NCI-H2196 (cell line): ENCODE data around the gene ADGRF1.
"Not testable (repeated sequence)": the region's sequence is repeated elsewhere in the genome, so short reads cannot be mapped to it uniquely, and the experiment has no call there.

Experiments used
- DNase-seq: peaks from one replicate; lab custom pipeline; 2025; ENCODE audit not compliant: unreplicated experiment; lab: John Stamatoyannopoulos, UW

ADGRF1 gene

DNA sequence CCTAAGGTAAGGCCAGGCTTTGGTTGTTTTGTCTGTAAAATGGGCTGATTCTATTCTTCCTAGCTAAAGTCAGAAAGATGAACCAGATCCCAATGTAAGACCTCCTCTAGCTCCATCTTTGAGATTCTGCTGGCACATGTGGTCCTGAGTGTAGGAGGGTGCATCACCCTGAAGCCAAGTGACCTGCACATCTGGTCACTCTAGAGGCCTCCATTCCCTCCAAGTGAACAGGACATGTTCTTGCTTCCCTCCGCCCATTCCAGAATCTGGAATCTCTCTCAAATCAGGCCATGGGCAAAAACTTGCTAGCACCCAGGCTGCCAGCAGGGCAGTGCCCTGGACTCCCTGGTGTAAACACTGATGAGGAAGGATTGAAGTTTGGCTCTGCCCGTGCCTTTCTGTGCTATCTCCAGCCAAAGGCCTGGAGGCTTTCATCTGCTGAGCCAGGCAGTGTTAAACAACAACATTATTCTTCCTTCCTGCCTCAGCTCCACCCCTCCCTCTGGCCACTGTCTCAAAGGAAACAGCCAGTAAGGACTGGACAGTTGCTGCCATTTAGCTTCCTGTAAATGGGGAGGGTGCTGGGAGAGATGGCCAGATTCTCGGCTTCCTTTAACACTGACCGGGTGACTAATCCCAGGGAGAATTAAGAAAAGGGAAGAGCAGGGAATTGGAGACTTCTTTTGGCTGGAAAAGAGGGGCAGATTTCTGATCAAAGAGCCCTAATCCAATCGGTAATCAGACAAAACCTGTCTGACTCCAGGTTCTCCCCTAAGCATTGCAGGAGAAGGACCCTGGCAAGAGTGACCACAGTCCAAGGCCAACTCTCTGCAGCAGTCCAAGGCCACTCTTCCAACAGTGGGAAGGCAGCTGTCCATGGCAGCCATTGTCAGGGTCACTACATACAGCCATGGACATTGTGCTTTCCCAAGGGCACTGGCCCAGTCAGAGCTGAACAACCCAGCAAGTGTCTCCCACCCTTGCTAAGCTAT, 19.5 kb upstream of the ADGRF1 start:
- no peak for DNase-seq

DNA sequence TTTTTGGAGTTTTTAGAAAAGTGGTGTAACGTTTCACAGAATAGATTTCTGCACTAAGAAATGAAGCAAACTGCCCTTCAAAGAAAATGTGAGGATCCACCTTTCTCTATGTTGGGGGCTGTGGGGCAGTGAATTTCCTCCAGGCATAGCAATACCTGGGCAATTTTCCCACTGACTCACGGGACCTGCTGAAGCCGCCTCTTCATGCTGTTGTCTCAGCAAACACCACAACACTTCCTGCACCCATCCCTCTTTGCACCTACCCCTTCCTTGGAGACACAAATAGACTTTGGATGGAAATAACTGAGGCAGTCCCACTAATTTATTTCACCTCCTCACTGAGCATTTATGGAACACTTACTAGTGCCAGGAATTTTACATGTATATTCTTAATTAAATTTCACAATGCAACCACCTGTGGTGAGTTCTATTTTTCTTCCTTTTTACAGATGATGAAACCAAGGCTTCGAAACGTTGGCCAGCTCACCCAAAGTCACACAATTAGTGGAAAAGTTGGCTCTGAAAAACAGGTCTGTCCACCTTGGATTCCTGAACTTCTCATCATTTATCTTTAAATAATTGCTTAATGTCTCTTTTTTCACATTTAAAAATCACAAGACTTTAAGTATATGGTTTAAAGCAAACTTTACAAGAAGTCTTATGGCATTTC, 17.2 kb upstream of the ADGRF1 start:
- DNase-seq: no peak

DNA sequence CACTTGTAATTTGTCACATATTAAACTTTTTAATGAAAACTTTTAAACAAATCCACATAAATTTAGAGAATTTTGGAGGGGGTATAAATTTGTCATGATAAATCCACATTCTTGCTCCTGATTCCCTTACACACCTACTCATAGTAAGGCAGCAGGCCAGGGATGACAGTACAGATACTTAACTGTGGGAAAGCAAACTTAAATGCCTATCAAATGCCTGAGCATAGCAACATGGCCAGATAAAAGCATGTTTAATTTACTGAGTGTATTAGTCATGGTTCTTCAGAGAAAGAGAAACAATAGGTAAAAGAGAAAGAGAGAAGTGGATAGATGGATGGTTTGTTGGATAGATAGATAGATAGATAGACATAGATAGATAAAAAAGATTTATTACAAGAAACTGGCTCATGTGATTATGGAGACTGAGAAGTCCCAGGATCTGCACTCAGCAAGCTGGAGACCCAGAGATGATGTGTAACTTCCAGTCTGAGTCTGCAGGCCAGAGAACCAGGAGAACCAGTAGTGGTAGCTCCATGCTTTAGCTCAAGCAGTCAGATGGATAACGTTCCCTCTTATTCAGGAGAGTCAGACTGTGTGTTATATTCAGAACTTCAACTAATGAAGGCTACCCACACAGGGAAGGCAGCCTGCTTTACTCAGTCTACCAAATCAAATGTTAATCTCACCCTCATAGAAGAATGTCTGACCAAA, 15.9 kb upstream of the ADGRF1 start:
- no peak for DNase-seq

DNA sequence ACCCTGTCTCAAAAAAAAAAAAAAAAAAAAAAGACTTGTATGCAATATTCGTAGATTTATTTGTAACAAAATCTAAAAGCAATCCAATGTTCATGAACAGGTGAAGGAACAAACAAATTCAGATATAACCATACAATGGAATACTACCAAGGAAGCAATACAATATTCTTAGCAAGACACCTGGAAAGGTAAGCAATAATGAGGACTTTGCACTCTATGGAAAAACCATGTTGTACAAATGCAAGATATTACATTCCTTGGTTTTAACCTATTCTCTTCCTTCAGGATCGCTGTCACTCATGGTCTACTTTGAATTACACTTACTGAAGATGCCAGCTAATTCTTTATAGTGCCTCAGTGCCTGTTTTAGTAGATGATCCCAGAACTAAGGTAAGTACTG, 14.7 kb upstream of the ADGRF1 start:
- no peak for DNase-seq

DNA sequence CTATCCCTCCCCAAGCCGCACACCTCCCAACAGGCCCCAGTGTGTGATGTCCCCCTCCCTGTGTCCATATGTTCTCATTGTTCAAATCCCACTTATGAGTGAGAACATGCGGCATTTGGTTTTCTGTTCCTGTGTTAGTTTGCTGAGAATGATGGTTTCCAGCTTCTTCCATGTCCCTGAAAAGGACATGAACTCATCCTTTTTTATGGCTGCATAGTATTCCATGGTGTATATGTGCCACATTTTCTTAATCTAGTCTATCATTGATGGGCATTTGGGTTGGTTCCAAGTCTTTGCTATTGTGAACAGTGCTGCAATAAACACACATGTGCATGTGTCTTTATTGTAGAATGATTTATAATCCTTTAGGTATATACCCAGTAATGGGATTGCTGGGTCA, 12.2 kb upstream of the ADGRF1 start:
- DNase-seq: not testable (repeated sequence)

DNA sequence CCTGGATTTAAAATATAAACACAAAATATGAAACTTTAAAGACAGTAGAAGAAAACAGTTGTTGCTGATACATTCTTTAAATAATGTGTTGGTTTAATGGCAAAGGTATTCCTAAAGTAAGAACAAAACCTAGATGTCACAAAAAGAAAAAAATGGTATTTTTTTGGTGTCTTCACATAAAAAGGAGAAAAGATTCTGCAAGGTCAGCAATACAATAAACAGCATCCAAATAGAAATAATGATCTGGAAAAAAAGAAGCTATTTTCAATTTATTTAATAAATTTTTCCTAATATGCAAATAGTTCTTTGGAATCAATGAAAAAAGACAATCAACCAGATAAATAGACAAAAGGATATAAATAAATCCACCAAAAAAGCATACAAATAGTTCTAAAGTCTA, 6.5 kb upstream of the ADGRF1 start:
- DNase-seq: no peak

DNA sequence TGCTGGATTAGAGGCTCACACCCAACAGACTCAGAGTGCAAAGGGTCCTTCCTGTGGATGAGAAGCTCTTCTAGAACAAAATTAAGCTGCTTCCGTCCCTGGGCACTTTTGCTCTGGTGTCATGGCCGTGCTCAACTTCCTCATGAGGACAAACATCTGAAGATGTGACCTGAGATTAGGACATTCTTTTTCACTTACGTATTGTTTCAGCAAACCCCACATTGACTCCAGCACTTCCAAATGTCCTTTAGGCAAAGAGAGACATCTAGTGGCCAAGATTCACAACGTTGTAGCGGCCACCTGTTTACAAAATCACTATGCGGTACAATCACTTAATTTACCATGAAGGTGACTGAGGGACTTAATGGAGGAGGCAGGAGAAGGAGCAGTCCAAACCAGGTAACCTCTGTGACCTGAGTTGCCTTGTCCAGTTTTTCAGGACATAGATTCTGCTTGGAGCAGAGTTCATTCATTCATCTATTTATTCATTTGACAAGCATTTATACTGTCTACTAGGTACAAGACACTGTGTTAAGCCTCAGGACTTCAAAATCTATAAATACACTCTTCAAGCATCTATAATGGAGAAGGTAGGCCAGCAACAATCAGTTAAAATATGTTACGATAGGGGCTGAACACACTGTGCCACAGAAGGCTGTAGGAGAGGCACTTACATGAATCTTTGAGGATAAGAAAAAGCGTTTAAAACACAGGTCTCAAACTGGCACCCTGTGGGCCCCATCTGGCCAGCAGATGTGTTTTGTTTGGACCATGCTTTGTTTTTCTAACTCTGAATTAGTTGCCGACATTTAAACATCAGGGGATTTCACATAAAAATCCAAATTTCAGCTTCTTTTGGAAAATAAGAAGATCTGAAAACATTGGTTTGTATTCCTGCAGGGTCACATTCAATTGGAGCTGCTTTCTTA, 5.6 kb upstream of the ADGRF1 start:
- DNase-seq: peak; percentile 85

- DNase-seq: no peak
Measured at GRCh38 chr6:47047097-47047478, 5.0 kb upstream of the ADGRF1 start.

GRCh38 chr6:47044397-47044796, 2.3 kb upstream of the ADGRF1 start:
- DNase-seq: no peak

DNA sequence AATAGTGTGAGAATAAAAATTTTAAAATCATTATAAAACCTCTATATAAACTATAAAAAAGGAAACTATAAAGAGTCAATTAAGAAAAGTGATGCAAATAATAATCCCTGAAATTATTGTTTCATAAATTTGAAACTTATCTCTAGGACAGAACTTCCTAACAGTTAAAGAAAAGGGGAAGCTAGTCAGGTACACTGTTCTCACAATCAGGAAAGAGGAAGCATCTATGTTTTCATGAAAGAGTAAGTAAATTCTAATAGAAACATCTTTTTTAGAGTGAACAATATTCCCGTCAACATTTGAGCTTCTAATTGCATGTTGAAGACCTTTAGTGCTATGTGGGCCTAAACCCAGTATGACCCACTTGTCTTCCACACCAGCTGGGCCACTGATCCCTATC, 1.2 kb upstream of the ADGRF1 start:
- no peak for DNase-seq

GRCh38 chr6:47041741-47042140, 391 bp downstream of the ADGRF1 start:
- no peak for DNase-seq

DNA sequence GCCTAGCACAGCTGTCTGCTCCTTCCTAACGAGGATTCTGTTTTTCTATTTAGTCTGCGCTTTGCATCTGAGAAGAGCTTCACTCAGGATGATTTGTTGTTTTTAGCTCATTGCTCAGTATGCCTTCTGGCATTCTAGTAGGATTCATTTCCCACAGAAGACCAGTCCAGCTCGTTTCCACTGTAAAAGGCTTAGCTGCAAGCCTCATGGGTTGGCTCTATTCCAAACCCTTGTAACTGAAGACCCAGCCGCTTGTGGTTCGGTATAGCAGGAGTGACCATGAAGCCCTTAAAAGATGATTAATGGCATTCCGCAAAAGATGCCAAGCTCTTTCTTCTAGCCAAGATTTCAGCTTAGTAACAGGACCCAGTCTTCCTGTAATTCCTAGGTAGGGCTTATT, 7.2 kb downstream of the ADGRF1 start:
- DNase-seq: peak; percentile 88

DNA sequence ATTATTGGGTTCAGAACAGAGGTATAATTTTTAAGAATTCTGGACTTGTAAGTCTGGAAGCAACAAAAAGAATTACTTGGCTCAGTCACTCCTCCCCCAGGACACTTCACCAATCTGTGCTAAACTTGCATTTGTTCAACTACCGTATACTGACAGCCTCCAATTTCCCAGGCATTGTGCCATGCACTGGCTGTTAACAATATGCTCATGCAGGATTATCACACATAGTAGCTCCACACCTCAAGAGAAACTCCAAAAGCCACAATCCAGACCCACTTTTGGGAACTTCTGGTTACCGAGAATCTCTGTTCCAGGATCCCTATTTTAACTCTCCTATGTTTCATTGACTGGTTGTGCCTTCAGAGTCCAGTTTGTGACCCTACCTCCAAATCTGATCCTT, 7.7 kb downstream of the ADGRF1 start:
- DNase-seq: no peak

DNA sequence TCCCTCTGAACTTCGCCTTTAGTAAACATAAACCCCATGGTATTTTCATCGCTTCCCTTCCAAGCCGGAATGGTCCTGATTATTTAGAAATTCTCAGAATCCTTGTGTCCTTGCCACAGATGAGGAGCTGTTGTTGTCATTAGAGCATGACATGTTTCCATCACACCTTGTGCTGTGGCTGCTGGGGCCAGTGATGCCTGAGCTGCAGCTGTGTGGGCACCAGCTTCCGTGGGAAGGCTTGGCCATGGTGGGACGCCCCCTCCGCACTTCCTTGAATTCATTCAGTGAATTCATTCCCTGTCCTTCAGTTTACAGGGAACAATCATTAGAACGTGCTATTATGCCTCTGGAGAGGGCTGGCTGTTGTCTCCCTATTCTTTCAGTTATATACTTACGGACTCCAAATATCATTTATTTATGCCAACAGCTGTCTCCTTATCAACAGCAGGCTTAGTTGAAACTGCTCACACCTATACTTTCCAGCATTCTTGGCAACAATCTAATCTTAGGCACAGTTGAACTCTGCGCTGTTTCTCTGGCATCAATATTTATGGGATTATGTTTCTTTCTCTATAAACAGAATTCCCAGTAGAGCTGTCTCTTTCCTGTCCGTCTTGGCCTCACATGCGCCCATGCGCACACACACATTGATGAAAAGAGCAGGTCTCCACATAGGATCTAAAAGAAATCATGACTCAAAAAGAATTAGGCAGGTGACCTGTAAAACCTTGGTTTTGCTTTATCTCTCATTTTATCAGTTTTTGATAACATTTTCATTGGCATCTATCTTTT, 9.0 kb downstream of the ADGRF1 start:
- no peak for DNase-seq

GRCh38 chr6:47031656-47032055, 10.5 kb downstream of the ADGRF1 start:
- DNase-seq: no peak

- no peak for DNase-seq
Measured at GRCh38 chr6:47029865-47030561, 12.1 kb downstream of the ADGRF1 start.

- no peak for DNase-seq
Measured at GRCh38 chr6:47028835-47029360, 13.2 kb downstream of the ADGRF1 start.

- no peak for DNase-seq
Measured at GRCh38 chr6:47027315-47027714, 14.8 kb downstream of the ADGRF1 start.

DNA sequence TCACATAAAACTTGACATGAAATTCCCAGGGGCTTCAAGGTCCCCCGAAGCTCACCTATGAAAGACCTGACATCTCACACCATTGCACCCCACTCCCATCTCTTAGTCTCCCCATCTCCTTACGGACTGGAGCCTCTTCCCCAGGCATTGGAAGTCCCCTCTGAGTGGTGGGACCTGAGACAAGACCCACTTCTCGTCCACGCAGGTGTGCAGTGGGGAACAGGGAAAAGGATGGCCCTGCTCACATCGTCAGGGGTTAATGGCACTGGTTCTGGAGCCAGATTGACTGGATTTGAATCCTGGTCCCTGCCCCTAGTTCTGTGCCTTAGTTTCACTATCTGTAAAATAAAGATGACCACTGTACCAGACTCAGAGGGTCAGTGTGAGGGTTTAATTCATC, 15.5 kb downstream of the ADGRF1 start:
- DNase-seq: no peak
